GM23338 (cell line): ENCODE results near the gene TAF13. TPM values are rescaled to one million over a fixed set of nuclear protein-coding genes. Genes with fewer than 3 reads are reported as not detected.

Experiments used
- ATAC-seq: fragments of 200-7000 bp; cut with Tn5 transposase; 3 replicates; pipeline ENCODE4 v1.9.1; 2020
- DNase-seq: peaks from one replicate; pipeline ENCODE4 v3.0.0-alpha.2; 2015; ENCODE audit warnings: low spot score
- H2AFZ ChIP-seq: fragments of 200-600 bp; sonication (generic); 2 replicates; pipeline ENCODE4 v1.8.0; 2016; ENCODE audit warnings: antibody characterized with exemption, mild to moderate bottlenecking, moderate library complexity
- H3F3A ChIP-seq: fragments of 200-600 bp; sonication (generic); replicated peaks from 2 replicates; pipeline ENCODE4 v1.8.0; 2017; ENCODE audit warnings: antibody characterized with exemption, mixed run types, low read depth
- H3K27ac ChIP-seq: fragments of 200-600 bp; sonication (generic); 2 replicates; pipeline ENCODE4 v1.6.1; 2016; ENCODE audit warnings: low read depth
- H3K27me3 ChIP-seq: fragments of 200-600 bp; sonication (generic); 2 replicates; pipeline ENCODE4 v1.8.0; 2016; ENCODE audit warnings: mild to moderate bottlenecking, mixed run types, moderate library complexity; ENCODE audit not compliant: insufficient read depth
- H3K36me3 ChIP-seq: fragments of 200-600 bp; sonication (generic); 2 replicates; pipeline ENCODE4 v1.8.0; 2016; ENCODE audit warnings: mild to moderate bottlenecking; ENCODE audit not compliant: insufficient read depth
- H3K4me1 ChIP-seq: fragments of 200-600 bp; sonication (generic); 2 replicates; pipeline ENCODE4 v1.8.0; 2016; ENCODE audit warnings: mild to moderate bottlenecking, moderate library complexity; ENCODE audit not compliant: insufficient read depth
- H3K4me2 ChIP-seq: fragments of 200-600 bp; sonication (generic); 2 replicates; pipeline ENCODE4 v1.7.1; 2017; ENCODE audit warnings: mixed run types
- H3K4me3 ChIP-seq: fragments of 200-600 bp; sonication (generic); 2 replicates; pipeline ENCODE4 v1.6.1; 2016; ENCODE audit warnings: mixed run types
- H3K79me2 ChIP-seq: fragments of 200-600 bp; sonication (generic); replicated peaks from 2 replicates; pipeline ENCODE4 v1.8.0; 2017; ENCODE audit warnings: mild to moderate bottlenecking; ENCODE audit not compliant: insufficient read depth
- H3K9me2 ChIP-seq: fragments of 200-600 bp; sonication (generic); 2 replicates; pipeline ENCODE4 v1.8.0; 2017; ENCODE audit not compliant: insufficient read depth
- H4K20me1 ChIP-seq: fragments of 200-600 bp; sonication (generic); replicated peaks from 2 replicates; pipeline ENCODE4 v1.8.0; 2017; ENCODE audit warnings: mild to moderate bottlenecking; ENCODE audit not compliant: insufficient read depth
- H3K27ac Mint-ChIP-seq: 2 replicates; pipeline ENCODE4 v1.8.0; 2020; ENCODE audit warnings: inconsistent platforms, mild to moderate bottlenecking, moderate library complexity, mixed read lengths
- H3K27me3 Mint-ChIP-seq: 3 replicates; pipeline ENCODE4 v1.8.0; 2022; ENCODE audit warnings: low read depth, mild to moderate bottlenecking, moderate library complexity, mixed read lengths, inconsistent platforms; ENCODE audit not compliant: insufficient read depth, poor library complexity
- H3K36me3 Mint-ChIP-seq: 3 replicates; pipeline ENCODE4 v1.8.0; 2021; ENCODE audit warnings: low read depth, mild to moderate bottlenecking, inconsistent platforms, moderate library complexity, mixed read lengths
- H3K4me1 Mint-ChIP-seq: 3 replicates; pipeline ENCODE4 v1.8.0; 2020; ENCODE audit warnings: mild to moderate bottlenecking, inconsistent platforms, mixed read lengths
- H3K4me3 Mint-ChIP-seq: 3 replicates; pipeline ENCODE4 v1.8.0; 2021; ENCODE audit warnings: moderate library complexity, mild to moderate bottlenecking, inconsistent platforms, mixed read lengths
- H3K9me3 Mint-ChIP-seq: 3 replicates; pipeline ENCODE4 v1.8.0; 2020; ENCODE audit warnings: moderate library complexity, mild to moderate bottlenecking, inconsistent platforms, mixed read lengths
- CREB1 ChIP-seq: fragments of 250-450 bp; sonication (Bioruptor Pico); IDR thresholded peaks from 2 replicates; pipeline ENCODE4 v1.5.0; 2020; ENCODE audit warnings: low read depth, mild to moderate bottlenecking, moderate library complexity
- CTCF ChIP-seq, 2 experiments: fragments of 200-600 bp in 1 of 2; sonication (generic) in 1 of 2; conservative IDR thresholded peaks; 2 replicates each; pipeline versions ENCODE4 v1.5.1 to v1.6.1; 2016 to 2017; ENCODE audit warnings: antibody characterized with exemption in 2 of 2, low read depth in 2 of 2, mild to moderate bottlenecking in 2 of 2, moderate library complexity in 1 of 2
- EZH2 ChIP-seq: fragments of 200-600 bp; sonication (generic); IDR thresholded peaks from one replicate; pipeline ENCODE4 v1.8.0; 2017; ENCODE audit warnings: antibody characterized with exemption, mild to moderate bottlenecking, low read depth; ENCODE audit not compliant: unreplicated experiment
- EZH2phosphoT487 ChIP-seq: fragments of 200-600 bp; sonication (generic); IDR thresholded peaks from one replicate; pipeline ENCODE4 v1.8.1; 2018; ENCODE audit warnings: antibody characterized with exemption; ENCODE audit not compliant: unreplicated experiment
- JUNB ChIP-seq: IDR thresholded peaks from one replicate; pipeline ENCODE4 v1.6.1; 2016; ENCODE audit warnings: antibody characterized with exemption; ENCODE audit not compliant: unreplicated experiment
- NANOG ChIP-seq: IDR thresholded peaks from 2 replicates; pipeline ENCODE4 v1.6.1; 2016; ENCODE audit warnings: antibody characterized with exemption, borderline replicate concordance
- POLR2AphosphoS5 ChIP-seq: IDR thresholded peaks from 2 replicates; pipeline ENCODE4 v1.6.1; 2016; ENCODE audit warnings: antibody characterized with exemption, low read depth
- REST ChIP-seq: IDR thresholded peaks from one replicate; pipeline ENCODE4 v1.6.1; 2018; ENCODE audit warnings: antibody characterized with exemption; ENCODE audit not compliant: unreplicated experiment
- STAT1 ChIP-seq: IDR thresholded peaks from one replicate; pipeline ENCODE4 v1.6.1; 2016; ENCODE audit warnings: antibody characterized with exemption; ENCODE audit not compliant: unreplicated experiment
- ZNF114 ChIP-seq: fragments of 250-450 bp; sonication (Bioruptor Pico); IDR thresholded peaks from 2 replicates; pipeline ENCODE4 v1.5.0; 2020; ENCODE audit warnings: mild to moderate bottlenecking, moderate library complexity
- ZNF331 ChIP-seq: fragments of 250-450 bp; sonication (Bioruptor Pico); IDR thresholded peaks from 2 replicates; pipeline ENCODE4 v1.5.0; 2020; ENCODE audit warnings: low read depth, mild to moderate bottlenecking, moderate library complexity
- polyA plus RNA-seq: library from polyadenylated mRNA; unstranded; fragments of >200 nt; fragmentation: Nextera tagmentation; extraction: Ambion mirVana; gene quantifications from 2 replicates; pipeline ENCODE4 v1.2.1, GENCODE V29; 2016
- total RNA-seq: library from RNA; depleted of rRNA; stranded (reverse); fragments of >200 nt; shearing (Covaris generic); gene quantifications from 2 replicates; pipeline ENCODE4 v1.2.3, GENCODE V29; 2014
- TF ChIP-seq, protein P1 (sequence below): fragments of 250-450 bp; sonication (Bioruptor Pico); IDR thresholded peaks from 2 replicates; pipeline ENCODE4 v1.5.0; 2020; ENCODE audit warnings: mild to moderate bottlenecking, moderate library complexity
- TF ChIP-seq, protein P2 (sequence below): IDR thresholded peaks from 2 replicates; pipeline ENCODE4 v1.6.1; 2016; ENCODE audit warnings: antibody characterized with exemption

The TAF13 gene
- total and polyA plus RNA-seq, 2 experiments from 2014 or later = 43.7 to 55.8 TPM

DNA sequence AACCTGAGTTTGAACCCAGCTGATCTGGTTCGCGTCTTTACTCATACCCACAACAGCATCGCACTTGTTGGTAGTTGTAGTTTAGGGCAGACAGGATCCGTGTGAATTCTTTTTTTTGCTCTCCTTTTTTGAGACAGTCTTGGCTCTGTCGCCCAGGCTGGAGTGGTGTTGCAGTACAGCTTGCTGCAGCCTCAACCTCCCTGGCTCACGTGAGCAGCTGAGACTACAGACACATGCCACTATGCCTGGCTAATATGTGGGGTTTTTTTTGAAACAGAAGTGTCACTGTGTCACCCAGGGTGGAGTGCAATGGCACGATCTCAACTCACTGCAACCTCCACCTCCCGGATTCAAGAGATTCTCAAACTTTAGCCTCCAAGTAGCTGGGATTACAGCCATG is 7.9 kb downstream of the TAF13 start:
- no peak for ATAC-seq
- H3K36me3 Mint-ChIP-seq = peaks cover 49% of the 10 kb centered on the region

More for the DNA sequence above, 7.9 kb downstream of the TAF13 start:
- Histone ChIP-seq H3K79me2 (peaks cover 48% of the 10 kb centered on the region), H3K27ac (no peak overlapping the region), H3K27me3 (no peaks in the 10 kb centered on the region), H3K9me2 (no peaks in the 10 kb centered on the region), H3K4me2 (no peak overlapping the region), H3K36me3 (peaks cover 21% of the 10 kb centered on the region), H2AFZ (no peak overlapping the region), H4K20me1 (peaks cover 9% of the 10 kb centered on the region), H3K4me1 (no peaks in the 10 kb centered on the region), H3F3A (0 out of 2 replicates have a peak, but pooled peaks cover 4% of the 10 kb centered on the region), H3K4me3 (no peak overlapping the region)
- Mint-ChIP-seq H3K9me3 (no peaks in the 10 kb centered on the region), H3K27me3 (peaks cover 2% of the 10 kb centered on the region), H3K4me1 (no peaks in the 10 kb centered on the region), H3K27ac (no peak overlapping the region), H3K4me3 (no peak overlapping the region)
- no peak for DNase-seq
- TF ChIP-seq, protein P1, sequence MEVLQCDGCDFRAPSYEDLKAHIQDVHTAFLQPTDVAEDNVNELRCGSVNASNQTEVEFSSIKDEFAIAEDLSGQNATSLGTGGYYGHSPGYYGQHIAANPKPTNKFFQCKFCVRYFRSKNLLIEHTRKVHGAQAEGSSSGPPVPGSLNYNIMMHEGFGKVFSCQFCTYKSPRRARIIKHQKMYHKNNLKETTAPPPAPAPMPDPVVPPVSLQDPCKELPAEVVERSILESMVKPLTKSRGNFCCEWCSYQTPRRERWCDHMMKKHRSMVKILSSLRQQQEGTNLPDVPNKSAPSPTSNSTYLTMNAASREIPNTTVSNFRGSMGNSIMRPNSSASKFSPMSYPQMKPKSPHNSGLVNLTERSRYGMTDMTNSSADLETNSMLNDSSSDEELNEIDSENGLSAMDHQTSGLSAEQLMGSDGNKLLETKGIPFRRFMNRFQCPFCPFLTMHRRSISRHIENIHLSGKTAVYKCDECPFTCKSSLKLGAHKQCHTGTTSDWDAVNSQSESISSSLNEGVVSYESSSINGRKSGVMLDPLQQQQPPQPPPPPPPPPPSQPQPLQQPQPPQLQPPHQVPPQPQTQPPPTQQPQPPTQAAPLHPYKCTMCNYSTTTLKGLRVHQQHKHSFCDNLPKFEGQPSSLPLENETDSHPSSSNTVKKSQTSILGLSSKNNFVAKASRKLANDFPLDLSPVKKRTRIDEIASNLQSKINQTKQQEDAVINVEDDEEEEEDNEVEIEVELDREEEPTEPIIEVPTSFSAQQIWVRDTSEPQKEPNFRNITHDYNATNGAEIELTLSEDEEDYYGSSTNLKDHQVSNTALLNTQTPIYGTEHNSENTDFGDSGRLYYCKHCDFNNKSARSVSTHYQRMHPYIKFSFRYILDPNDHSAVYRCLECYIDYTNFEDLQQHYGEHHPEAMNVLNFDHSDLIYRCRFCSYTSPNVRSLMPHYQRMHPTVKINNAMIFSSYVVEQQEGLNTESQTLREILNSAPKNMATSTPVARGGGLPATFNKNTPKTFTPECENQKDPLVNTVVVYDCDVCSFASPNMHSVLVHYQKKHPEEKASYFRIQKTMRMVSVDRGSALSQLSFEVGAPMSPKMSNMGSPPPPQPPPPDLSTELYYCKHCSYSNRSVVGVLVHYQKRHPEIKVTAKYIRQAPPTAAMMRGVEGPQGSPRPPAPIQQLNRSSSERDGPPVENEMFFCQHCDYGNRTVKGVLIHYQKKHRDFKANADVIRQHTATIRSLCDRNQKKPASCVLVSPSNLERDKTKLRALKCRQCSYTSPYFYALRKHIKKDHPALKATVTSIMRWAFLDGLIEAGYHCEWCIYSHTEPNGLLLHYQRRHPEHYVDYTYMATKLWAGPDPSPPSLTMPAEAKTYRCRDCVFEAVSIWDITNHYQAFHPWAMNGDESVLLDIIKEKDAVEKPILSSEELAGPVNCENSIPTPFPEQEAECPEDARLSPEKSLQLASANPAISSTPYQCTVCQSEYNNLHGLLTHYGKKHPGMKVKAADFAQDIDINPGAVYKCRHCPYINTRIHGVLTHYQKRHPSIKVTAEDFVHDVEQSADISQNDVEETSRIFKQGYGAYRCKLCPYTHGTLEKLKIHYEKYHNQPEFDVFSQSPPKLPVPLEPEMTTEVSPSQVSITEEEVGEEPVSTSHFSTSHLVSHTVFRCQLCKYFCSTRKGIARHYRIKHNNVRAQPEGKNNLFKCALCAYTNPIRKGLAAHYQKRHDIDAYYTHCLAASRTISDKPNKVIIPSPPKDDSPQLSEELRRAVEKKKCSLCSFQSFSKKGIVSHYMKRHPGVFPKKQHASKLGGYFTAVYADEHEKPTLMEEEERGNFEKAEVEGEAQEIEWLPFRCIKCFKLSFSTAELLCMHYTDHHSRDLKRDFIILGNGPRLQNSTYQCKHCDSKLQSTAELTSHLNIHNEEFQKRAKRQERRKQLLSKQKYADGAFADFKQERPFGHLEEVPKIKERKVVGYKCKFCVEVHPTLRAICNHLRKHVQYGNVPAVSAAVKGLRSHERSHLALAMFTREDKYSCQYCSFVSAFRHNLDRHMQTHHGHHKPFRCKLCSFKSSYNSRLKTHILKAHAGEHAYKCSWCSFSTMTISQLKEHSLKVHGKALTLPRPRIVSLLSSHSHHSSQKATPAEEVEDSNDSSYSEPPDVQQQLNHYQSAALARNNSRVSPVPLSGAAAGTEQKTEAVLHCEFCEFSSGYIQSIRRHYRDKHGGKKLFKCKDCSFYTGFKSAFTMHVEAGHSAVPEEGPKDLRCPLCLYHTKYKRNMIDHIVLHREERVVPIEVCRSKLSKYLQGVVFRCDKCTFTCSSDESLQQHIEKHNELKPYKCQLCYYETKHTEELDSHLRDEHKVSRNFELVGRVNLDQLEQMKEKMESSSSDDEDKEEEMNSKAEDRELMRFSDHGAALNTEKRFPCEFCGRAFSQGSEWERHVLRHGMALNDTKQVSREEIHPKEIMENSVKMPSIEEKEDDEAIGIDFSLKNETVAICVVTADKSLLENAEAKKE = no peak
- TF ChIP-seq CTCF (conservative IDR thresholded peaks at IDR 0.05; ENCODE audit: low read depth in 2 of 2) (no peak), CREB1 (CRISPR knock-in tag) (no peak), EZH2phosphoT487 (no peak), ZNF331 (CRISPR knock-in tag) (no peak), EZH2 (no peak), NANOG (no peak), REST (no peak), JUNB (no peak), ZNF114 (CRISPR knock-in tag) (no peak), POLR2AphosphoS5 (no peak), STAT1 (no peak)
- TF ChIP-seq, protein P2, sequence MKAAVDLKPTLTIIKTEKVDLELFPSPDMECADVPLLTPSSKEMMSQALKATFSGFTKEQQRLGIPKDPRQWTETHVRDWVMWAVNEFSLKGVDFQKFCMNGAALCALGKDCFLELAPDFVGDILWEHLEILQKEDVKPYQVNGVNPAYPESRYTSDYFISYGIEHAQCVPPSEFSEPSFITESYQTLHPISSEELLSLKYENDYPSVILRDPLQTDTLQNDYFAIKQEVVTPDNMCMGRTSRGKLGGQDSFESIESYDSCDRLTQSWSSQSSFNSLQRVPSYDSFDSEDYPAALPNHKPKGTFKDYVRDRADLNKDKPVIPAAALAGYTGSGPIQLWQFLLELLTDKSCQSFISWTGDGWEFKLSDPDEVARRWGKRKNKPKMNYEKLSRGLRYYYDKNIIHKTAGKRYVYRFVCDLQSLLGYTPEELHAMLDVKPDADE = no peak
